GM21423 (cell line): Measurements from ENCODE around the gene SLC12A7.

Experiments
- ATAC-seq: cut with Tn5 transposase; IDR thresholded peaks from one replicate; pipeline ENCODE4 v1.9.1; 2021; ENCODE audit warnings: mild to moderate bottlenecking, moderate library complexity; ENCODE audit not compliant: unreplicated experiment

SLC12A7 gene

DNA sequence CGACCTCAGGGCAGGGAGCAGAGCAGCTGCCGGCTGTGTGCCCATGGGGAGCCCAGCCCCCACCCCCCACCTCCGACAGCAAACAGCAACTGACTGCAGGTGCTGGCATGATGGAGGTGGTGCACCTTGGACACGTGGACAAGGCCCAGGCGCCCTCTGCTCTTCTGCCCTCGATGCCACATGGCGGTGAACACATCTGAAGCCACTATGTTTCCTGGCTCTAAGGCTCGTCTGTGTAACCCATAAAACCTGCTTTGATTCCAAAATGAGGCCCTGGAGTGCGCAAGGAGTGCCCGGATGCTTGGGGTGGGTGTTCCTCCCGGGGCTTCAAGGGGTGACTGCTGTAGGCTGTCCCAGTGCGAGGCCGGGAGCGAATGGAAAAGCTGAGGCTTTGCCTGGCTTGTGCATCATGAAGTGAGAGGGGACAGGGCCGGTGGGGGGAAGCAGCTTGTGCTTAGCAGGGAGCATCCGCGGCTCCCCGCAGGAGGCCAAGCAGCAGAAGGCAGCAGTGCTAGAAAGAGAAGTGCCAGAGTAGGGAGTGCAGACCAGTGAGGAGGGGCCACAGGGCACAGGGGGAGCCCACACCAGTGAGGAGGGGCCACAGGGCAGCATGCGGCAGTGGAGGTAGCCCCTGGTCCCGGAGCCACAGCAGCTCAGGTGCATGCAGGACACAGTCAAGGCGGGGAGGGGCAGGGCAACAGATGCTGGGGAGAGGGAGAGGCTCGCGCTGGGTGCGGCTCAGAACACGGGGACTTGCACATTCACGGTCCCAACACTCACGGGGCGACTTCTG, 73.2 kb downstream of the SLC12A7 start:
- no peak for ATAC-seq

GRCh38 chr5:1037671-1038416, 74.0 kb downstream of the SLC12A7 start:
- no peak for ATAC-seq

DNA sequence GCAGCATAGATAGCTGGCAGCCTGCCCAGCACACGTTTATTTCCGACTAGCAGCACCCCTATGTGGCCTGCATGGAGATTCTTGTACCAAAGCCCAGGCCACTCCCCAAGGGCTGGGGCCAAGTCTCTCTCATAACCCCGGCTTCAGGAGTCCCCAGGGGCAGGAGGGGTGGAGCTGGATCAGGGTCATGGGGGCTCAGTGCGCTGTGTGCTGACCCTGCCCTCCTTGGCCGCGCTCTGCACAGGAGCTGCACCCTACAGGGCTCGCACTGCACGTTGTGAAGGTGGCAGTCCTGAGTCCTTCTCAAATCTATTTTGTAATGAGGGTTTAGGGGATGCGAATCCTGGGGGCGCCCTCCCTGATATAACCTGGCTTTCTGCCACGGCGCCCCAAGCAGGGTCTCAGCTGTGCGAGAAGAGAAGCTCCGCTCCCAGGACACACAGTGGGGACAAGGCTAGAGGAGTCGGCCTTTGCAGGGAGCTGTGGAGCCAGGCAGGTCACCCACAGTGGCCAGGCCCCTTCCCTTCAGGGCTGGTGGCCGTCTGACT, 74.7 kb downstream of the SLC12A7 start:
- ATAC-seq: no peak

DNA sequence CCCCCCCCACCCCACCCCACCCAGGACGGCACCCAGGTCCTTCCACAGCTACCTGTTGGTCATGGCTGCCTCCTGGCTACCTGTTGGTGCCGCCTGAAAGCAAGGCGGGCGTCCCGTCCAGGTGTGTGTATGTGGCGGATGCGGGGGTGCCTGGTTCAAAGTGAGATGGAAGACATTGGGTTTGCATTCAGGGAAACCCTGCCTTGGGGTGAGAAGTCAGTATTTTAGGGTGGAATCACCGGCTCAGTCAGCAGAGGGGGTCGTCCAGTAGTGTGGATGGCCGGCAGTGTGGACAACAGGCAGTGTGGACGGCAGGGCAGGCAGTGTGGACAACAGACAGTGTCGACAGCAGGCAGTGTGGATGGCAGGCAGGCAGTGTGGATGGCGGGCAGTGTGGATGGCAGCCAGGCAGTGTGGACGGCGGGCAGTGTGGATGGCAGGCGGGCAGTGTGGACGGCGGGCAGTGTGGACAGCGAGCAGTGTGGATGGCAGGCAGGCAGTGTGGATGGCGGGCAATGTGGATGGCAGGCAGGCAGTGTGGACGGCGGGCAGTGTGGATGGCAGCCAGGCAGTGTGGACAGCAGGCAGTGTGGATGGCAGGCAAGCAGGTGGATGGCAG, 75.2 kb downstream of the SLC12A7 start:
- ATAC-seq: no peak

DNA sequence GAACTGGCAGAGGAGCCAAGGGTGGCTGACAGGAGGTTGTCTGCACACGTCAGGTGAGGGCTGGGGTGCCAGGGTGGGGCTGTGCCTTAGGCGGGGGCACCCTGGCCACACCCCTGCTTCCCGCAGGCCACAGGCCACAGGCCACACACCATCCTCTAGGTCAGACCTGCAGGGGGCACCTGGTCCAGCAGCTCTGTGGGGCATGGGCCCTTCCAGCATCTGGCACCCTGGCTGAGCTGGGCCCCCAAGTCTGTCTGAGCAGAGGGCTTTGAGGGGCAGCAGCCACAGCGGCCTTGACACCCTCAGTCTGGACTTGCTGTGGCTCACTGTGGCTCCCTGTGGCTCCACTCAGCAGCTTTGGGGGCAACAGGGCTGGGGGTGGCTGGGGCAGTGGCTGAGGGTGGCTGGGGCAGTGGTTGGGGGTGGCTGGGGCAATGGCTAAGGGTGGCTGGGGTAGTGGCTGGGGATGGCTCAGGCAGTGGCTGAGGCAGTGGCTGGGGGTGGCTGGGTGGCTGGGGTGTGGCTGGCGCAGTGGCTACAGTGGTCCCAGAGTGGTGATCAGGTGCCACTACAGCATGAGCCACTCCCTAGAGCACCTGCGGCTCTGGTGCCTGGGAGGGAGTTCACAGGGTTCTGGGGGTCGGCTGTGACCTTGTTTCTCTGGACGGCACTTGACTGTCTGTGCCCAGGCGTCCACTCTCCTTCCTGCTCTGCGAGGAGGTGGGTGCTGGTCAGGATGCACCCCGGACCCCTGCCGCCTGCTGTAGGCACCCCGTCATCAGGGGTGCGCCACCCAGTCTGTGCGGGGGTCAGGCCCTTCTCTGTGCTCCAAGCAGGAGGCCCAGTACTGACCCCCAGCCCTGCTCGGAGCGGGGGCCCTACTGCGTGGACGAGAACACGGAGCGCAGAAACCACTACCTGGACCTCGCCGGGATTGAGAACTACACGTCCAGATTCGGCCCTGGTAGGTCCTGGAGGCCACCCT, 76.2 kb downstream of the SLC12A7 start:
- no peak for ATAC-seq

DNA sequence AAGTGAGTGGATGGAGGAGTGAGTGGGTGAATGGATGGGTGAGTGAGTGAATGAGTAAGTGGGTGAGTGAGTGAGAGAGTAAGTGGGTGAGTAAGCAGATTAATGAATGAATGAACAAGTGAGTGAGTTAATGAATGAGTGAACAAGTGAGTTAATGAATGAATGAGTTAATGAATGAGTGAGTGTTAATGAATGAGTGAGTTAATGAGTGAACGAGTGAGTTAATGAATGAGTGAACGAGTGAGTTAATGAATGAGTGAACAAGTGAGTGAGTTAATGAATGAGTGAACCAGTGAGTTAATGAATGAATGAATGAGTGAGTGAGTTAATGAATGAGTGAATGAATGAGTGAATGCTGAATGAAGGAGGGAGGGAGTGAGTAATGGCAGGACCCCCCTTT, 76.9 kb downstream of the SLC12A7 start:
- ATAC-seq: no peak

- ATAC-seq: no peak
Observed at GRCh38 chr5:1034421-1034905, 77.4 kb downstream of the SLC12A7 start.

DNA sequence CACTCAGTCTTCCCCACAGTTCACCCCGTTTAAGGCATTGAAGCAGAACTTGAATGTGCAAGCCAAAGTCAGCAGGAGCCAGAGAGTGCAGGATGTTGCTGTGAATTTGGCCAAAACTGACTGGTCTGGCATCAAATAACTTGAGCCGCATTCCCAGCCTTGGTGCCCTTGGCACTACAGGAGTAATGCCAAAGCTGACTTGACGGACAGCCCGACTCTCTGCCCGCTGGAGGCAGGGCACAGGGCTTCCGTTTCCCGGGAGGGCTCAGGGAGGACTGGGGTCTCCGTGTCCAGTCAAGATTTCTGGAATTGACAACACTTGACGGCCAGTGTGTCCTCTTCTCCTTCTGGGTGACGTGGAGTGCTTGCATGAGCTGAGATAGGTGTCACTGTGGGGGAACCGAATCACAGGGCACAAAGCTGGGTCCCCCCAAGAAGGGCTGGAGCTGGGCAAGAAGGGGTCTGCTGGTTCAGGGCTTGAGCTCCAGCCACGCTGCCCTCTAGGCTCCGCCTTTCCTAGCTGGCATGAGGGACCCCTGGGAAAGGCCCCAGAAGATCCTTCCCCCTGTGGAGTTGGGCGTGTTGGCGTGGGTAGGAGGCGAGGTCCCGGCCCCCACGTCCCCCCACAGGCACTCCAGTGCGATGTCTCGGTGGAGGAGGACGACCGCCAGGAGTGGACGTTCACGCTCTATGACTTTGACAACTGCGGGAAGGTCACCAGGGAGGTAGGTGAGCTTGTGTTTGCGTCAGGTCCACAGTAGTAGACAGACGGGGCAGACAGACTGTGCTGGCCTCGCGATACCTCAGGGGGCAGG, 78.0 kb downstream of the SLC12A7 start:
- ATAC-seq: no peak

DNA sequence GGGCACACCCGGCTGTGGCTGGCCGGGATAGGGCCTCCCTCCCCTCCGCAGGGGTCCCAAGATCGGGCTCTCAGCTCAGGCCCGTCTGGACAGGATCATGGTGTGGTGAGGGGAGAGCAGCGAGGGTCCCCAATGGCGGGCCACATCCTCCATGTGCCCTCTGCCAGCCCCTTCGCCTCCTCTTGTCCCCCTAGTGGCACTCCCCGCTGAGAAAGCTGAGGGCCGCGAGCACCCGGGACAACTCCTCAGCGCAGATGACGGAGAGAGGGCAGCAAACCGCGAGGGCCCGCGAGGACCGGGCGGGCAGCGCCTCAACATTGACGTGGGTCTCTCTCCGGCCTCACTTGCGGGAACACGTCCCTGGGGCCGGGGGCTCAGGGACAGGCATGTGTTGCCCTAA, 78.7 kb downstream of the SLC12A7 start:
- ATAC-seq: no peak

DNA sequence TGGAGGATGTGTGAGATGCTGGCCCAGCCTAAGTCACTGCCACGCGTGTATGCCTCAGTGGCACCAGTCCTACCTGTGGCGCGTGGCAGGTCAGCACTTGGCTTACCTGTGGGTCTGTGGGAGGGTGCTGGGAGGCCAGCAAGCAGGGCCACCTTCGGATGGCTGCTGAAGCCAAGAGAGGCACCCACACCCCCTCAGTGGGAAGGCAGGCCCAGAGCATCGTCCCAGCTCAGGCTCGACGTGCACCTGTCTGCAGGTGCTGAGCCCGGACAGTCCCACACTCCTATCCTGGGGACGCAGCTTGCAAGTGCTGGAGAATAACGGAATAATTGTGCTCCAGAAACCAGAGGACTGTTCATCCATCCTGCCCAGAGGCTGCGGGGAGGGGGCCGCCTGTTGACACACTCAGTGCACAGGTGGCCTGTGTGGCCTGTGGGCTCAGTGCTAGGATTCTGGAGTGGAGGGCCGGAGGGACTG, 79.3 kb downstream of the SLC12A7 start:
- no peak for ATAC-seq

GRCh38 chr5:1032011-1032410, 79.9 kb downstream of the SLC12A7 start:
- ATAC-seq: no peak

GRCh38 chr5:1031306-1031959, 80.4 kb downstream of the SLC12A7 start:
- ATAC-seq: no peak

- ATAC-seq: no peak
Observed at GRCh38 chr5:1030801-1031271, 81.0 kb downstream of the SLC12A7 start.

GRCh38 chr5:1029945-1030625, 81.8 kb downstream of the SLC12A7 start:
- ATAC-seq: no peak

GRCh38 chr5:1029282-1029944, 82.5 kb downstream of the SLC12A7 start:
- ATAC-seq: no peak

DNA sequence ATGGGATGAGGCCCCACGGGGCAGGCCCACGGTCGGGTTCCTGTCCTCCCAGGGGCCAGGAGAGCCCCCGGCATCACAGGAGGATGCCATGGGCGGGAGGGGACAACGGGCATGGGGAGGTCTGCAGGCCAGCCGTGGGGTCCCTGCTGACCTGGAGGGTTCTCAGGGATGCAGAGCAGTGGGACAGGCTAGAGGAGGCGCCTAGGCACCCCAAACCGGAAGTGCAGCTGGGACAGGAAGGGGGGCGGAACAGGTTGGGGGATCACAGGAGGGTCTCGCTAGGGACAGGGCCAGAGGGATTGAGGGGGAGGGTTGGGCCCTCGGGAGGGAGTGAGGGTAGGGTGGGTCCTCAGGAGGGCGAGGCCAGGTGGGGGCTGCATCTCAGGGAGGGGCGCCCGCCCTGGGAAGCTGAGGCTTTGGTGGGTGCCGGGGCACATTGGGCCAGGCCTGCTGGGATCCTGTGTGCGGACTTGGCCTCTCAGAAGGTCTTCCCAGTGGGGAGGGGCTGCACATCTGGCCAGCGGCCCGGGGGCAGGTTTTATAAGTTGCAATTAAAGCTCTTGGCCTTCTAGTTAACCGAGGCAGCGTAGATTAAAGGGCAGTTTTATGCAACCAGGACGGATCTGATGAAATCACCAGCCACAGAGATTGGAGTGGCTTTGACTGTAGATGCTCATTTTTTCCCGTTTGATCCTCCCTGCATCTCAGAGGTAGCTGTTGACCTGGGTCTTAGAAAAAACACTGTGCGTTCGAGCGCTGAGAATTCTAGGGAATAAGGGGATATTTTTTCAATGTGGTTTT, 83.2 kb downstream of the SLC12A7 start:
- ATAC-seq: no peak
